Measurements from ENCODE around the gene ZNF33A. TPM values are rescaled to one million over a fixed set of nuclear protein-coding genes. Genes with fewer than 3 reads are reported as not detected.

ZNF33A gene
- total RNA-seq, 5 donors from 2014 or later (not counting 1 experiment from before 2014, with no cell fraction given), result 39.5 to 59.6 (median 55.0) TPM

- peaks cover 4 to 10% (median 6%) of the 10 kb centered on the region in 3 donors for H3K4me1 Mint-ChIP-seq
- ChIA-PET CTCF (no interaction called here), POLR2A (interaction anchor here in 1 of 2 donors (0.6 kb wide), 1 partner anchor 448 kb away, joined by 4 read pairs; no protein-coding TSS in a partner anchor)
- Histone ChIP-seq H3K9me3 (peaks cover 7% of the 10 kb centered on the region), H3K4me1 (ENCODE audit: control insufficient read depth in 1 of 2, extremely low read depth in 1 of 2, insufficient read depth in 2 of 2, low read length in 2 of 2) (no peaks in the 10 kb centered on the region), H3K27me3 (replicated peaks in 1 of 2; ENCODE audit: control insufficient read depth in 2 of 2, extremely low read depth in 1 of 2, insufficient read depth in 2 of 2, low read length in 1 of 2) (no peaks in the 10 kb centered on the region), H3K4me3 (ENCODE audit: control insufficient read depth in 1 of 2, extremely low read depth in 1 of 2, low read length in 1 of 2) (no peak overlapping the region), H3K27ac (ENCODE audit: low read length) (no peak overlapping the region), H3K36me3 (ENCODE audit: control insufficient read depth in 2 of 2, extremely low read depth in 1 of 2, insufficient read depth in 1 of 2, low read length in 1 of 2) (peaks cover 2 to 31% of the 10 kb centered on the region in 2 donors)
- ATAC-seq (replicated peaks in 1 of 4), result no peak
- WGBS (ENCODE audit: insufficient coverage), result no CpG with 5 or more reads among the region's 1 CpG
- H3K36me3 Mint-ChIP-seq, result peaks cover 93% of the 10 kb centered on the region
- H3K27ac Mint-ChIP-seq, result no peak overlapping the region
- peaks cover 20 to 65% (median 60%) of the 10 kb centered on the region in 3 donors for H3K9me3 Mint-ChIP-seq
- no peak for DNase-seq
- no peaks in the 10 kb centered on the region for H3K27me3 Mint-ChIP-seq
- H3K4me3 Mint-ChIP-seq, result no peak overlapping the region
Observed at GRCh38 chr10:38102880-38103279, 92.4 kb downstream of the ZNF33A start.

GRCh38 chr10:38103756-38104155 is 93.3 kb downstream of the ZNF33A start:
- no peak overlapping the region for H3K4me3 ChIP-seq (ENCODE audit: control insufficient read depth in 1 of 2, extremely low read depth in 1 of 2, low read length in 1 of 2)
- no peaks in the 10 kb centered on the region for H3K27me3 Mint-ChIP-seq
- ChIA-PET POLR2A (interaction anchor here in 1 of 2 donors (0.6 kb wide), 1 partner anchor 54 kb away, joined by 10 read pairs; no protein-coding TSS in a partner anchor), CTCF (no interaction called here)
- H3K36me3 ChIP-seq (ENCODE audit: control insufficient read depth in 2 of 2, extremely low read depth in 1 of 2, insufficient read depth in 1 of 2, low read length in 1 of 2), result peaks cover 2 to 28% of the 10 kb centered on the region in 2 donors
- no peaks in the 10 kb centered on the region for H3K27me3 ChIP-seq (replicated peaks in 1 of 2; ENCODE audit: control insufficient read depth in 2 of 2, extremely low read depth in 1 of 2, insufficient read depth in 2 of 2, low read length in 1 of 2)
- no peak overlapping the region for H3K27ac ChIP-seq (ENCODE audit: low read length)
- peaks cover 0 to 3% (median 0%) of the 10 kb centered on the region in 3 donors for H3K4me1 Mint-ChIP-seq
- H3K9me3 Mint-ChIP-seq, result peaks cover 24 to 68% (median 63%) of the 10 kb centered on the region in 3 donors
- peaks cover 7% of the 10 kb centered on the region for H3K9me3 ChIP-seq
- no peak overlapping the region for H3K27ac Mint-ChIP-seq
- H3K4me3 Mint-ChIP-seq, result no peak overlapping the region
- H3K36me3 Mint-ChIP-seq, result peaks cover 89% of the 10 kb centered on the region
- no peaks in the 10 kb centered on the region for H3K4me1 ChIP-seq (ENCODE audit: control insufficient read depth in 1 of 2, extremely low read depth in 1 of 2, insufficient read depth in 2 of 2, low read length in 2 of 2)
- ATAC-seq (replicated peaks in 1 of 4), result no peak
- 100% methylated on average over 2 of the region's 3 CpGs for WGBS (ENCODE audit: insufficient coverage)
- no peak for DNase-seq

GRCh38 chr10:38112159-38112558 is 101.7 kb downstream of the ZNF33A start:
- Histone ChIP-seq H3K9me3 (peaks cover 15% of the 10 kb centered on the region), H3K27ac (ENCODE audit: low read length) (no peak overlapping the region), H3K27me3 (replicated peaks in 1 of 2; ENCODE audit: control insufficient read depth in 2 of 2, extremely low read depth in 1 of 2, insufficient read depth in 2 of 2, low read length in 1 of 2) (no peaks in the 10 kb centered on the region), H3K36me3 (ENCODE audit: control insufficient read depth in 2 of 2, extremely low read depth in 1 of 2, insufficient read depth in 1 of 2, low read length in 1 of 2) (peaks cover 17 to 27% of the 10 kb centered on the region in 2 donors), H3K4me1 (ENCODE audit: control insufficient read depth in 1 of 2, extremely low read depth in 1 of 2, insufficient read depth in 2 of 2, low read length in 2 of 2) (no peaks in the 10 kb centered on the region), H3K4me3 (ENCODE audit: control insufficient read depth in 1 of 2, extremely low read depth in 1 of 2, low read length in 1 of 2) (no peak overlapping the region)
- ChIA-PET CTCF (no interaction called here), POLR2A (no interaction called here)
- Mint-ChIP-seq H3K4me3 (no peak overlapping the region), H3K4me1 (no peaks in the 10 kb centered on the region), H3K27me3 (no peaks in the 10 kb centered on the region), H3K9me3 (peaks cover 31 to 76% (median 58%) of the 10 kb centered on the region in 3 donors), H3K36me3 (peaks cover 70% of the 10 kb centered on the region), H3K27ac (no peak overlapping the region)
- no CpG with 5 or more reads among the region's 2 CpGs for WGBS (ENCODE audit: insufficient coverage)
- no peak for ATAC-seq (replicated peaks in 1 of 4)
- no peak for DNase-seq

Other genes starting within 250 kb of the ZNF33A start
- 10 to 100 TPM in 4 of 5 donors, 1 to 10 TPM in 1; 7.0 to 15.6 (median 13.4) TPM for gene ZNF248, start 153.1 kb upstream of the ZNF33A start, total RNA-seq
- gene ZNF25, start 34.0 kb upstream of the ZNF33A start, total RNA-seq, result 1 to 10 TPM; 8.0 to 9.3 (median 8.3) TPM
- gene ZNF37A, start 83.7 kb downstream of the ZNF33A start, total RNA-seq, result 10 to 100 TPM; 15.9 to 23.8 (median 22.6) TPM